Ishikawa (cell line): ENCODE measurements around the gene DND1.

Source experiments
- EP300 ChIP-seq: IDR thresholded peaks from 2 replicates; pipeline ENCODE4 v1.6.1; 2012; ENCODE audit warnings: borderline replicate concordance
- YY1 ChIP-seq: IDR thresholded peaks from 2 replicates; pipeline ENCODE4 v1.6.1; 2012; ENCODE audit warnings: low read depth
- ZBTB7A ChIP-seq: IDR thresholded peaks from 2 replicates; pipeline ENCODE4 v1.6.1; 2012; ENCODE audit warnings: low read depth

DNA sequence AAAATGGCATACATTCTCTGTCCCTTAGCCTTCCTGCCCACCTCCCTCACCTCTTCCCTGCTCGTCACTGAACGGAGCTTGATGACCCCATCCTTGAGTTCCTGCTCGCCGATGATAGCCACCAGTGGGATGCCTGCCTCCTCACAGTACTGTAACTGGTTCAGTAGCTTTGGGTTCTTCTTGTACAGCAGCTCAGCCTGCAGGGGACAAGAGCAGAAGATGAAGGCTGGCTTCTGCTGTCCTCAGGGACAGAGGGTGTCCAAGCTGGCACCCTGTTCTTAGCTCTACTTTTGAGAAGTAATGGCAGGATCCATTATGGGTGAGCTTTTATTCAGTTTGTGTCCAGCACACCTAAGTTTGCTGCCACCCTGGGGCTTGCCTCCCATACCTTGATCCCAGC is 1.3 kb upstream of the DND1 start:
- TF ChIP-seq EP300 (no peak), ZBTB7A (no peak), YY1 (no peak)
